Muscle of leg (tissue), 11 donors: ENCODE results near the gene ADPRHL1. TPM values are rescaled to one million over a fixed set of nuclear protein-coding genes. Genes with fewer than 3 reads are reported as not detected.

Experiments used
- DNase-seq: peaks from one replicate; pipeline ENCODE4 v3.0.0; 2013
- H3K27ac ChIP-seq: one replicate; pipeline ENCODE4 v1.5.1; 2013; ENCODE audit warnings: mild to moderate bottlenecking, low read length, control low read depth
- H3K27me3 ChIP-seq: one replicate; pipeline ENCODE4 v1.6.1; 2013; ENCODE audit warnings: low read length; ENCODE audit not compliant: control insufficient read depth, insufficient read depth
- H3K36me3 ChIP-seq: one replicate; pipeline ENCODE4 v1.6.1; 2013; ENCODE audit warnings: low read length; ENCODE audit not compliant: control insufficient read depth, insufficient read depth
- H3K4me1 ChIP-seq: one replicate; pipeline ENCODE4 v1.6.1; 2013; ENCODE audit warnings: low read length; ENCODE audit not compliant: control insufficient read depth, insufficient read depth
- H3K4me3 ChIP-seq: one replicate; pipeline ENCODE4 v1.5.1; 2013; ENCODE audit warnings: low read length, control low read depth
- H3K9me3 ChIP-seq: replicated peaks from 2 replicates; pipeline ENCODE4 v1.6.1; 2013; ENCODE audit warnings: low read depth, low read length; ENCODE audit not compliant: control insufficient read depth
- WGBS: methylation state at CpG from one replicate; pipeline ENCODE4 v1.1.5; 2013; ENCODE audit warnings: missing lambda C conversion rate; ENCODE audit not compliant: insufficient coverage; 5-methylcytosine and 5-hydroxymethylcytosine counted together
- polyA plus RNA-seq, 8 donors: library from polyadenylated mRNA; unstranded; fragments of 120-200 nt; gene quantifications; one replicate each; pipeline versions ENCODE4 v1.2.1 to v1.2.3, GENCODE V29; 2013; ENCODE audit warnings: inconsistent platforms in 1 of 8, low replicate concordance in 1 of 8; ENCODE audit not compliant: insufficient read length in 8 of 8, insufficient read depth in 1 of 8
- total RNA-seq: library from RNA; stranded (reverse); fragments of 120-200 nt; gene quantifications from one replicate; pipeline ENCODE4 v1.2.4, GENCODE V29; 2013

The ADPRHL1 gene
- total and polyA plus RNA-seq, 9 donors = 150 to 282 (median 212) TPM

DNA sequence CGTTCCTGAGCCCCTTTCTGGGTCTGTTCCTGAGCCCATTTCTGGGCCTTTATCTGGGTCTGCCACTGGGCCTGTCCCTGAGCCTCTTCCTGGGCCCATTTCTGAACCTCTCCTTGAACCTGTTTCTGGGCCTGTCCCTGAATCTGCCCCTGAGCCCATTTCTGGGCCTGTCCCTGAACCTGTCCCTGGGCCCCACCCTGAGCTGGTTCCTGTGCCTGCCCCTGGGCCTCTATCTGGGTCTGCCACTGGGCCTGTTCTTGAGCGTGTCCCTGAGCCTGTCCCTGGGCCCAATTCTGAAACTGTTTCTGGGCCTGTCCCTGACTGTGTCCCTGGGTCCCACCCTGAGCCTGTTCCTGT, 48.9 kb downstream of the ADPRHL1 start:
- H3K27ac ChIP-seq = no peak overlapping the region
- peaks cover 8% of the 10 kb centered on the region for H3K27me3 ChIP-seq
- peaks cover 80% of the 10 kb centered on the region for H3K4me1 ChIP-seq
- no peaks in the 10 kb centered on the region for H3K9me3 ChIP-seq
- DNase-seq = no peak
- no peak overlapping the region for H3K4me3 ChIP-seq
- WGBS = 90% methylated on average over 2 of the region's 2 CpGs
- no peaks in the 10 kb centered on the region for H3K36me3 ChIP-seq

DNA sequence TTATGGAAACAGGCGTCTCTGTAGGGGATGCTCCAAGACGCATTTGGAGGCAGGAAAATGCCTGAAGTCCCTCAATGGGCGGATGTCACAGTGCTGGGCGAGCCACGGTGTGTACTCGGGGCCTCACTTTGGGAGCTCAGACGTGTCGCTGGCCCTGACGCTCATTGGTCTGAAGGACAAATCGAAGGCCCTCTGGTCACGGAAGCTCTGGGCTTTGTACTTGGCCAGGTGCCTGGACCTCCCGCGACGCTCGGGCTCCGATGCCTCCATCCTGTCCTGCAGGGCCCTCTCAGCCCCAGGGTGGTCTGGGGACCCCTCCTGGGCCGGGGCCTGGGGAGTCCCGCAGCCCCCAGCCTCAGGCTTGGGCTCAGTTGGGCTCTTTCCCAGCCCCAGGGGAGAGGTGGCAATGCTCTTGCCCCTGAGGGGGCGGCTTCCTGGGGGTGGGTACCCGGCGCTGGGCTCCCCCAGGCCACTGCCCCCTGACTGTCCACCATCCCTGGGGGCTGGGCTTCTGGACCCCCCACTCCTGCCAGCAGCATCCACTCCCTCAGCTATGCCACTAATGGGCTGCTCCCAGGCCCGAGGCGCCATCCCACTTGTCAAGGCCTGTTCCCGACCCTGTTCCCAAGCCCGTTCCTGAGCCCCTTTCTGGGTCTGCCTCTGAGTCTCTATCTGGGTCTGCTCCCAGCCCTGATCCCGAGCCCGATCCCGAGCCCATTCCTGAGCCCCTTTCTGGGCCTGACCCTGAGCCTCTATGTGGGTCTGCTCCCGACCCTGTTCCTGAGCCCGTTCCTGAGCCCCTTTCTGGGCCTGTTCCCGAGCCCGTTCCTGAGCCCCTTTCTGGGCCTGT, 49.8 kb downstream of the ADPRHL1 start:
- H3K27ac ChIP-seq = no peak overlapping the region
- H3K27me3 ChIP-seq = peaks cover 4% of the 10 kb centered on the region

DNA sequence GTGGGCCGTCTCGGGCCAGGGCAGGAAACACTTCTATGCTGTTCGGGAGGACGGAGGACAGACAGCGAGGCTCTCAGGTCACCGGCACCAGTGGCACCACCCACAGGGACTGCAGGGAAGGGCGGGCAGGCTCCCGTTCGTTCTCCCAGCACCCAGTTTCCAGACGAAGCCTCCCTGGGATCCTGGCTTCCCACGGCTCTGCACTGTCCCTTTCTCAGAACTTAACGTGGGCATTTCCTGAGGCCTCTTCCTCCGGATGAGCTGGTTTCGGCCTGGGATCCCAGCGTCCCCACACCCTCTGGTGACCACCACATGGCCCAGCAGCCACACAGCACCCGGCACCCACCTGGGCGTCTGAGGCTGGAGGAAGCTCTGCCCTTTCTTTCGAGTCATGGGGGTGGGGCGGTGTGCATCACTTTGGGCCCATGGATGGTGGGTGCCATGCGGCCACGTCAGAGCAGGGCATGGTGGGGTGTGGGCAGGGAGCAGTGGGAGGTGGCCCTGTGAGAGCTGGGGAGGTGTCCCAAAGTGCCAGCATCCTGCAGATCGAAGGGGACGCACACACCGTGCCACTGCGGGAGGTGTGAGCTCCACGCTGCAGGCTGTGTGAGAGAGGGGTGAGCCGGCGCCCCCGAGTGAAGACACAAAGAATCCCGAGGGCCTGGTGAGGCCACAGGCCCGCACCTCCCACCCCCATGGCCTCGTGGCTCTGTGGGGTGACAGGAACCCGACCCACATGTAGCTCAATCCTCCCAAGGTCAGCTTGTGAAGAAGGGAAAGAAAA, 50.6 kb downstream of the ADPRHL1 start:
- Histone ChIP-seq H3K36me3 (no peaks in the 10 kb centered on the region), H3K4me3 (no peak overlapping the region), H3K4me1 (peaks cover 82% of the 10 kb centered on the region), H3K9me3 (no peaks in the 10 kb centered on the region), H3K27ac (no peak overlapping the region), H3K27me3 (peaks cover 4% of the 10 kb centered on the region)
- WGBS = 76% methylated on average over 27 of the region's 33 CpGs
- peak; percentile 2 for DNase-seq

More for the DNA sequence above, 49.8 kb downstream of the ADPRHL1 start:
- Histone ChIP-seq H3K4me3 (no peak overlapping the region), H3K4me1 (peaks cover 80% of the 10 kb centered on the region), H3K9me3 (no peaks in the 10 kb centered on the region), H3K36me3 (no peaks in the 10 kb centered on the region)
- peak; percentile 8 for DNase-seq
- 81% methylated on average over 31 of the region's 32 CpGs for WGBS

DNA sequence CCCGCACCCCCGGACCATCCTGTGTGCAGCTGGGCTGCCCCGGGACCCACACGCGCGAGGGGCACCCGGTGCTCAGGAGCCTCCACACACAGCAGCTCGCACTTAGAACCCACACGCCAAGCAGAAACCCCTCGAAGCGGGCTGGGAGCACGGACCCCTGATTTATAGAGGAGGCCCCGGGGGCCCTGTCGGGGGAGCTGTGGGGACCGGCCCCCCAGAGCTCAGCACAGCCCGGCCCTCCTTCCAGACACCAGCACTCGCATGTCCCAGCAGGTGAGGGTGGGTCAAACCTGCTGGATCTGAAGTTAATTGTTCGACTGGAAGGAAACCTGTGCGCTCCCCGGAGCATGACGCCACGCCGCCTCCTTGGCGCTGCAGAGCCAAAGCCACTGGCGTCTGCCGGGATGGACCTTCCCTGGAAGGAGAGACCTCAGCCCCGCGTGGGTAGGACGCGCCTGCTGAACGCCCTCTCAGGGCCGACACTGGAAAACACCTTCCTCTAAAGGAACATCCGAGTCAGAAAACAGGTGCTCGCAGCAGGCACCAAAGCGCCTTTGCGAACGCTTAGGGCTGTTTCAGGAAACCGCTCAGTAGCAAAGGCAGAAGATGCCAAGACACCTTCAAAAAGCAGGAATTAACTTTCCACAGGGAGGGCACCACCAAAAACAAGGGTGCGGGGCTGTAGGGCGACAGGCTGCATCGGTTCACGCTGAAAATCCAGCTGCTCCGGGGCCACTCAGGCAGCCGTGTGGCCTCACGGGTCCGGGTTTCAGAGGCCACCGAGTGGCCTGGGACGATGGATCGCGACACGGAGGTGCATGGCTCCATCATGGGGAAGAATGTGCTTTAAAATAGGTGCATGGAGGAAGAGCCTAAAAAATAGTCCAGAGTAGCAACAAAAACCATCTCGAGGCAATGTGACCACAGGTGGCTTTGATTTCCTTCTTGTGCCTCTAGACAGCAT, 51.6 kb downstream of the ADPRHL1 start:
- DNase-seq = no peak
- Histone ChIP-seq H3K4me3 (no peak overlapping the region), H3K4me1 (peaks cover 74% of the 10 kb centered on the region), H3K36me3 (no peaks in the 10 kb centered on the region), H3K27ac (peak overlapping the region; percentile 32), H3K9me3 (no peaks in the 10 kb centered on the region), H3K27me3 (no peaks in the 10 kb centered on the region)
- WGBS = 79% methylated on average over 38 of the region's 52 CpGs

DNA sequence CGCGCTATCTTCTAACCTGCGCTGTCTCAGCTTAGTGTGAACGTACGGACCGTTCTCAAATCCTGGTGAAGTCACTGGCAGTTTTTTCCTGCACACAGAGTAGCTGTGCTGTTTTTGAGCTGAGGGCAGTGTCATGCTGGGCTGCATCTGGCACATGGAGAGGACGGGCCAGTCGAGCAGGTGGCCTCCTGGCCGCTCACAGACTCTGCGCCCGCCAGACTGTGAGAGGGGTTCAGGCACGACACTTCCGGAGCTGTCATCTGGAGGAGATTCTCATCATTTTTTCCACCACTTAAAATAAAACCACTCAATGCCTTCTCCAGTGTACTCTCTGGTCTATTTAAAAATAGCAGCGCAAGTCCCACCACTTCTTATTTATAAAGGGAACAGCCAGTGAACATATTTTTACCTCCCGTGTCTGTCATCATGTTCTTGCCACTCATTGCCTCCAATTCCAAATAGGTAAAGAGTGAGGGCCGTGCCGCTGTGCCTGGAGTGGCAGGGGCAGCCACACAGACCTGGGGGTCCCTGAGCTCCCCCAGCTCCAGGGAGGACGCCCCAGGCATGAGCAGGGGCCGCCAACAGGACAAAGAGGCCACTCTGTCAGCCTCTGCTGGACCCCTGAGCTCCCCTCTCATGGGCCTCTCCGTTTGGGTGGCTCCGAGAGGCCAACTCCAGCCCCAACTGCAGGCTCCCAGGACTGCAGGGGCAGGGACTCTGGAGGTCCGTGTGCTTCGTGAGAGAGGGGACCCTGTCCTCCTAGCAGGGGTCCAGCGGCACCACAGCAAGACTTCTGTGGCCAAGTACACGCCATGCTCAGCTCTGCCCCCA, 52.5 kb downstream of the ADPRHL1 start:
- H3K9me3 ChIP-seq = no peaks in the 10 kb centered on the region
- H3K4me1 ChIP-seq = peaks cover 66% of the 10 kb centered on the region
- H3K36me3 ChIP-seq = no peaks in the 10 kb centered on the region
- no peaks in the 10 kb centered on the region for H3K27me3 ChIP-seq
- H3K4me3 ChIP-seq = no peak overlapping the region
- peak overlapping the region; percentile 72 for H3K27ac ChIP-seq
- WGBS = 60% methylated on average over 18 of the region's 25 CpGs
- DNase-seq = peak; percentile 75

DNA sequence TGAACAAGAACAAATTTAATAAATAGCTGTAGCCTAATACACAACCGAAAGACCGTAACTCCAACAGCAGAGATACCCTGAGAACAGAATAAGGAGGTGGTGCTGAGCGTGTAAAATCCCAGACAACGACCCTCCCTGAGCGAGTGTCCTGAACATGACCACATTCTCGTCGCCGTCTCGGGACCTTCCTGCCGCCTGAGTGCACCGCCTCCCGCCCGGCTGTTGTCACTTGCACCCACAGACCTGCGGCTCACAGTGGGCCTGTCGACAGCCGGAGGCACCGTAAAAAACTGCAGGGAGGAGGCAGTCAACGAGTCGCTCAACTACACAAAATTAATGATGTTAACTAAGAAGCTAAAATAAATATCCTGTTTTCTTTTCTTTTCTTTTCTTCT, 53.5 kb downstream of the ADPRHL1 start:
- H3K4me3 ChIP-seq = no peak overlapping the region
- 60% methylated on average over 1 of the region's 19 CpGs for WGBS
- no peaks in the 10 kb centered on the region for H3K27me3 ChIP-seq
- no peak overlapping the region for H3K27ac ChIP-seq
- H3K9me3 ChIP-seq = no peaks in the 10 kb centered on the region
- peaks cover 55% of the 10 kb centered on the region for H3K4me1 ChIP-seq
- DNase-seq = no peak
- H3K36me3 ChIP-seq = no peaks in the 10 kb centered on the region

DNA sequence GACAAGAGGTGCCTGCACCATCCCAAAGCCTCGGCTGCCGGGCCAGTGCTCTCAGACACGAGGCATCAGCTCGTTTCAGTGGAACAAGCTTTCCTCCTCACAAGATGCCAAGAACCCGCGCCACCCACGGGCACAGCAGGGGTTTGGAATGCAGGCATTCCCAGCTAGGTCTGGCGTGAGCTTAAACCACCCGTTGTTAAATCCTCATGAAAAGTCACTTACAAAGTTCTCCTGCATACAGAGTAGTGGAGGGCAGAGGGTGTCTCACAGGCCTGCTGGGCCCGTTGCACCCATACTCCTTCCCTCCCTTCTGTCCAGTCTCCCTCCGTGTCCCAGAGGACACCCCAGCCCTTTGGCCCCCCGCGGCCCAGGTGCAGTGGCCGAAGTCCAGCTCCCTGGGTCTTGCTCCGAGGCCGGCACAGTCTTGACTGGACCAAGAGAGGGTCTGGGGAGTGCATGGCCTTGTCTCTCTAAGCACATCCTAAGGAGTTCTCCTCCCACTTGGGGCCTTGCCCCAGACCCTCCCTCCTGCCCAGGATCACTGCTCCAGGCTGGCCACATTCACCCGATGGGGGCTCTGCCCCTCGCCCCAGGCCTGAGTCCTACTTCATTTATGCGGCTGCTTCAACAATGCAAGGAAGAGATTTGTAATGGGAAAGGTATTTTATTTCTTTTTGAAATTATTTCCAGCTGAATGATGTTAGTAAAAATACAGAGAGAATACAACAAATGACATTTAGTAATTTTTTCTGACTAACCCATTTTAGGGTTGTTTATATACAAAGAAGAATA, 54.1 kb downstream of the ADPRHL1 start:
- peaks cover 53% of the 10 kb centered on the region for H3K4me1 ChIP-seq
- H3K27ac ChIP-seq = peak overlapping the region; percentile 7
- H3K36me3 ChIP-seq = no peaks in the 10 kb centered on the region

DNA sequence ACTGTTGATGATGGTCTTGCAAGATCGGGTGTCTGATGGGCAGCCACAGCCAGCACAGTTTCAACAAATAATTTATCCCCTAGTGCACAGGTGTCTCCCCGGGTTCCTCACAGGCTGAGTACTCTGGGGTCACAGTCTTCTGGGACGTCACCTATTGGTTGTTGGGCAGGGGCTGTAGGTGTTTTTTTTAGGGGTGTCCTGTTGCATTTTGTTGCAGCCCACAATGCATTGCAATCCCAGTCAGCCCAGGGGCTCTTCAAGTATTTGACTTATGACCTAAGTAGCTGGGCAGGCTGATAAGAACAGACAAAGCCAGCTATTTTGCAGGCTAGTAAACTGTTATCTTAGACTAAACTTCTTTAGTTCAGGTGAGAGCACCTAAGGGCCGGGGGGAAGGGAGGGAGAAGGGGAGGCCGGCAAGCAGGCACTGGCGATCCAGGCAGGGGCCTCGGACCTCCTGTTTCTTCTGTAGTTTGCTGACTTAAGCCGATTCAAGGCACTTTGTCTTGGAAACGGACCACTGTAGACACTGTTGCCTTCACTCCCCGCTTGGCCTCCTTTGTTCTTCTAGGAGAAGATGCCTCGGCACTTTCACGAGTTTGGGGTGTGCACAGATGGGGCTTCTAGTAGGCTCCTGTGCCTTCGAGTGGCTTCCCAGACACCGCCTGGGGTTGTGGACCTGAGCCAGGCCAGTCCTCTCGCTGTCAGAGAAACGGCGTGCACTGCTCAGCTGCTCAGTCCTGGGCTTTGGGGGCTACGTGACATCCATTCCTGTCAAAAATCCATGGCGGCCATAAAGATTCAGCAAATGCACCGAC, 55.5 kb downstream of the ADPRHL1 start:
- Histone ChIP-seq H3K36me3 (no peaks in the 10 kb centered on the region), H3K9me3 (no peaks in the 10 kb centered on the region), H3K4me3 (no peak overlapping the region), H3K27ac (peak overlapping the region; percentile 67), H3K4me1 (peaks cover 51% of the 10 kb centered on the region), H3K27me3 (no peaks in the 10 kb centered on the region)
- DNase-seq = no peak
- 51% methylated on average over 6 of the region's 20 CpGs for WGBS

More for the DNA sequence above, 54.1 kb downstream of the ADPRHL1 start:
- Histone ChIP-seq H3K4me3 (no peak overlapping the region), H3K9me3 (no peaks in the 10 kb centered on the region), H3K27me3 (no peaks in the 10 kb centered on the region)
- DNase-seq = no peak
- WGBS = 63% methylated on average over 4 of the region's 19 CpGs
